CD8-positive, alpha-beta memory T cell (primary cell): ENCODE measurements around the gene MAGI2. TPM values are rescaled to one million over a fixed set of nuclear protein-coding genes. Genes with fewer than 3 reads are reported as not detected.

Experiments used
- CTCF ChIA-PET: fragments of 350-600 bp; sonication (Branson Sonifier 250); formaldehyde crosslinking; loops from one replicate; lab custom pipeline; 2021; ENCODE audit warnings: antibody characterized with exemption; lab: Charles Lee
- POLR2A ChIA-PET: fragments of 350-600 bp; sonication (Branson Sonifier 250); formaldehyde crosslinking; loops from one replicate; lab custom pipeline; 2021; ENCODE audit warnings: antibody characterized with exemption; lab: Charles Lee
- DNase-seq, 5 donors: peaks; one replicate each; pipeline versions ENCODE4 v3.0.0 to v3.0.0-alpha.2; 2020 to 2022; ENCODE audit warnings: mixed read lengths in 1 of 5
- H3K27ac ChIP-seq: one replicate; pipeline ENCODE4 v1.7.0; 2013; ENCODE audit warnings: low read depth, mild to moderate bottlenecking, low read length, moderate library complexity
- H3K27me3 ChIP-seq: 2 replicates; pipeline ENCODE4 v1.7.0; 2013; ENCODE audit warnings: low read length, mild to moderate bottlenecking; ENCODE audit not compliant: insufficient read depth, poor library complexity, severe bottlenecking
- H3K36me3 ChIP-seq: 2 replicates; pipeline ENCODE4 v1.7.0; 2013; ENCODE audit warnings: mild to moderate bottlenecking, low read length, moderate library complexity; ENCODE audit not compliant: insufficient read depth
- H3K4me1 ChIP-seq: 2 replicates; pipeline ENCODE4 v1.7.0; 2013; ENCODE audit warnings: mild to moderate bottlenecking, low read length, moderate library complexity; ENCODE audit not compliant: insufficient read depth
- H3K4me3 ChIP-seq: 2 replicates; pipeline ENCODE4 v1.7.0; 2013; ENCODE audit warnings: mild to moderate bottlenecking, low read length
- H3K9me3 ChIP-seq: 2 replicates; pipeline ENCODE4 v1.7.0; 2013; ENCODE audit warnings: mild to moderate bottlenecking, low read length
- H3K27ac Mint-ChIP-seq, 8 donors: one replicate each; pipeline ENCODE4 v1.8.0; 2020 to 2021; ENCODE audit warnings: mixed read lengths in 8 of 8, mild to moderate bottlenecking in 6 of 8, inconsistent platforms in 3 of 8, moderate library complexity in 3 of 8
- H3K27me3 Mint-ChIP-seq, 2 donors: one replicate each; pipeline ENCODE4 v1.8.0; 2020 to 2021; ENCODE audit warnings: mixed read lengths in 2 of 2, mild to moderate bottlenecking in 1 of 2, moderate library complexity in 1 of 2
- H3K36me3 Mint-ChIP-seq, 3 donors: one replicate each; pipeline ENCODE4 v1.8.0; 2020 to 2021; ENCODE audit warnings: mixed read lengths in 3 of 3, inconsistent platforms in 1 of 3, mild to moderate bottlenecking in 1 of 3
- H3K4me1 Mint-ChIP-seq, 3 donors: one replicate each; pipeline ENCODE4 v1.8.0; 2020 to 2021; ENCODE audit warnings: mixed read lengths in 3 of 3, inconsistent platforms in 1 of 3, mild to moderate bottlenecking in 1 of 3
- H3K4me3 Mint-ChIP-seq, 7 donors: one replicate each; pipeline ENCODE4 v1.8.0; 2020 to 2021; ENCODE audit warnings: mixed read lengths in 7 of 7, mild to moderate bottlenecking in 6 of 7, moderate library complexity in 4 of 7, inconsistent platforms in 2 of 7
- H3K9me3 Mint-ChIP-seq, 5 donors: one replicate each; pipeline ENCODE4 v1.8.0; 2020 to 2022; ENCODE audit warnings: mixed read lengths in 5 of 5, mild to moderate bottlenecking in 3 of 5, moderate library complexity in 2 of 5, inconsistent platforms in 1 of 5
- polyA plus RNA-seq: library from polyadenylated mRNA; unstranded; fragments of 300-500 nt; fragmentation: Illumina TruSeq; gene quantifications from one replicate; pipeline ENCODE4 v1.2.3, GENCODE V29; 2021
- total RNA-seq, 2 experiments: library from RNA; stranded (reverse); gene quantifications; one replicate each; pipeline ENCODE4 v1.2.3, GENCODE V29; 2021

The MAGI2 gene
- total and polyA plus RNA-seq, 3 experiments from 2014 or later: 0.26 to 0.33 TPM; not detected in 1

DNA sequence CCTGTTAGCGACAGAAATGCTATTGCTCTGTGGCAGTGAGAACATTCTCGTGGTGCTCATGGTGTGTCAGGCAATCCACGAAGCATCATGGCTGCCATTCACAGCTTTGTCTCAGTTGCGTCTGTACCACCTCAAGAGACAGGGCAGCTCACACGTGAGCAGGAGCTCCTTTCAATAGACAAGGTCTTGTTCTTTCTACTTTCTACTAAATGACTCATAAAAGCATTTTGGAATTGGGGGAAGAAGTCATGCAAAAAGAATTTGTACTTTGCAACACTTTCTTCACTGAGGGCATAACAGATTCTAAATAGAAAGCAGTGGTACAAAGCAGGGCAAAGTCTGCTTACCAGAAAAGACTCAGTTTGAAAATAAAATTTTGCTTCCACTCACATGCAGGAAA is 1016.3 kb downstream of the MAGI2 start:
- no peaks in the 10 kb centered on the region for H3K36me3 ChIP-seq
- H3K4me1 ChIP-seq: no peaks in the 10 kb centered on the region
- H3K27me3 ChIP-seq: no peaks in the 10 kb centered on the region
- H3K27ac ChIP-seq: no peak overlapping the region
- no peak for DNase-seq
- no peaks in the 10 kb centered on the region for H3K36me3 Mint-ChIP-seq
- peaks cover 0 to 1% of the 10 kb centered on the region in 2 donors for H3K27me3 Mint-ChIP-seq
- no peaks in the 10 kb centered on the region for H3K4me1 Mint-ChIP-seq
- H3K4me3 ChIP-seq: no peak overlapping the region
- ChIA-PET CTCF (no interaction called here), POLR2A (no interaction called here)
- H3K4me3 Mint-ChIP-seq: no peak overlapping the region
- no peaks in the 10 kb centered on the region for H3K9me3 ChIP-seq
- H3K9me3 Mint-ChIP-seq: peaks cover 0 to 3% (median 0%) of the 10 kb centered on the region in 5 donors
- no peak overlapping the region for H3K27ac Mint-ChIP-seq

DNA sequence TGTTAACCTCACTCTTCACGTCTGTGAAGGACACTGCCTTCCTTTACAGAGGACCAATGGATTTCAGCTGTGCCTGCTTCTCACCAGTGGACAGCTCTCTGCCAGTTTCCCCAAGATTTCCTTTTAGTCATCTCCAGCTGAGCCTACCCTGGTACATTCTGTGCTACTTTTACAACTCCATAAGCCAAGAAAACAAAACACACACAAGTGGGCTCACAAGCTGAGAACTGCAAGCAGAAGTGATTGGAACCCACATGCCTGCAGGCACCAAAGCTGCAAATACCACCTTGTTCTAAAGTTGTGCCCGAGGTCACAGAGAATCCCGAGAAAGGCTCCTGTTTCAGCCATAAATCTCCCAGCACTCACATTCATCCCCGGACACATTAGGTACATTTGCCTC is 1018.1 kb downstream of the MAGI2 start:
- no peak overlapping the region for H3K27ac ChIP-seq
- H3K4me3 ChIP-seq: no peak overlapping the region
- H3K27me3 ChIP-seq: no peaks in the 10 kb centered on the region
- Mint-ChIP-seq H3K9me3 (peaks cover 0 to 3% (median 0%) of the 10 kb centered on the region in 5 donors), H3K4me3 (no peak overlapping the region), H3K36me3 (no peaks in the 10 kb centered on the region), H3K27ac (no peak overlapping the region), H3K4me1 (no peaks in the 10 kb centered on the region), H3K27me3 (no peaks in the 10 kb centered on the region)
- no peaks in the 10 kb centered on the region for H3K36me3 ChIP-seq
- DNase-seq: no peak
- POLR2A ChIA-PET: no interaction called here
- CTCF ChIA-PET: no interaction called here
- H3K4me1 ChIP-seq: no peaks in the 10 kb centered on the region
- no peaks in the 10 kb centered on the region for H3K9me3 ChIP-seq

DNA sequence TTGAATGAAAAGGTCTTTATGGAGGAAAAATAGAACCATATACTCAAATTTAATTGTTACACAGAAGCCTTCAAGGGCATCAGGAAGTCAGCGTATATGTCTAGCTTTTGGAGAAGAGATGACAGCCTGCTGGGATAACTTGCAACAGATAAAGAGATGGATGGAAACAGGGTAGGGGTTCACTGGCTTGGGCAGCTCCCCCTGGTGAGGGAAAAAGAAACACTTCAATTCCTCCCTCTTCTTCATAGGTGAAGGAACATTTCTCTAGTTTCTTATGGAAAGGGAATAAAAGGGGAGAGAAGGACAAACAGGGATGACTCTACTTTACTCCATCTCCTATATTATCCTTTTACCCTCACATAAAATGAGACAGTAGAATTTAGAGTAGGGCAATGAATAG is 1019.2 kb downstream of the MAGI2 start:
- Mint-ChIP-seq H3K9me3 (peaks cover 0 to 3% (median 0%) of the 10 kb centered on the region in 5 donors), H3K27ac (peak overlapping the region in 1 of 8 donors; percentile 56), H3K36me3 (no peaks in the 10 kb centered on the region), H3K27me3 (no peaks in the 10 kb centered on the region), H3K4me3 (no peak overlapping the region), H3K4me1 (no peaks in the 10 kb centered on the region)
- H3K4me1 ChIP-seq: no peaks in the 10 kb centered on the region
- no peaks in the 10 kb centered on the region for H3K27me3 ChIP-seq
- no peak overlapping the region for H3K27ac ChIP-seq
- DNase-seq: no peak
- H3K4me3 ChIP-seq: no peak overlapping the region
- H3K9me3 ChIP-seq: no peaks in the 10 kb centered on the region
- ChIA-PET CTCF (no interaction called here), POLR2A (no interaction called here)
- no peaks in the 10 kb centered on the region for H3K36me3 ChIP-seq

DNA sequence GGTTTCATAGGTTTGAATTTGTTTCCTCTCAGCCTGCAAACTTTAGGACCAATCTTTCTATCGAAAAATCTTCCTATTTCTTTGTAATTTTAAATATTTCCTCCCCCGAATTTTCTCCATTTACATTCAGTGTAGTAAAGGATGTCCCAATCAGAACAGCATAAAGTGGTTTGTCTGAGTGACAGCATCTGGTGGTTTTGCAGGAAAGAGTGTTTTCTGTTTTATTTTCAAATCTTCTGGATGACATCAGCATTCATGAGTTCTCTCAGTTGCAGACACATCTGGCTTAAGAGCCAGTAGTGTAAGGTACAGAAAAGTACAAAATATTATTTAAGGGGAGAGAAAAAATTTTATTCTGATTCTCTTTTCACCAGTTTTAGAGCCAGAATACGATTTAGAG is 1020.0 kb downstream of the MAGI2 start:
- Mint-ChIP-seq H3K4me3 (no peak overlapping the region), H3K4me1 (no peaks in the 10 kb centered on the region), H3K27me3 (no peaks in the 10 kb centered on the region), H3K9me3 (peaks cover 0 to 4% (median 2%) of the 10 kb centered on the region in 5 donors), H3K36me3 (no peaks in the 10 kb centered on the region), H3K27ac (no peak overlapping the region)
- ChIA-PET CTCF (no interaction called here), POLR2A (no interaction called here)
- Histone ChIP-seq H3K27ac (no peak overlapping the region), H3K9me3 (no peaks in the 10 kb centered on the region), H3K4me1 (no peaks in the 10 kb centered on the region), H3K36me3 (no peaks in the 10 kb centered on the region), H3K4me3 (no peak overlapping the region), H3K27me3 (no peaks in the 10 kb centered on the region)
- no peak for DNase-seq

DNA sequence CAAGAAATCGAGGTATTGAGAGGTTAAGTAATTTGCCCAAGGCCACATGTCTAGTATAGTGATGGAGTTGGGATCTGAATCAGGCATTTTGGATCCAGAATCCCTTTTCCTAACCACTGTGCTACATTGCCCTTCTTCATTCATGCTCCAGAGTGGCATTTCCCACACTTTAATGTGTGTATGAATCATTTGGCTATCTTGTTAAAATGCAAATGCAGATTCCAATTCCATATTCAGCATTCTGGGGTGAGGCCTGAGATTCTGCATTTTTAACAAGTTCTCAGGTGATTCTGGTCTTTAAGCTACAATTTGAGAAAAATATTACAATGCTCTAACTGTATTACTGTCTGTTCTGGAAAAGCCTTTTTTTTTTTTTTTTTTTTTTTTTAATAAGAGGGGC is 1023.6 kb downstream of the MAGI2 start:
- H3K27ac Mint-ChIP-seq: no peak overlapping the region
- H3K36me3 Mint-ChIP-seq: no peaks in the 10 kb centered on the region
- ChIA-PET POLR2A (no interaction called here), CTCF (no interaction called here)
- Histone ChIP-seq H3K27ac (no peak overlapping the region), H3K9me3 (no peaks in the 10 kb centered on the region), H3K36me3 (no peaks in the 10 kb centered on the region), H3K4me1 (no peaks in the 10 kb centered on the region), H3K27me3 (no peaks in the 10 kb centered on the region), H3K4me3 (no peak overlapping the region)
- no peaks in the 10 kb centered on the region for H3K4me1 Mint-ChIP-seq
- H3K27me3 Mint-ChIP-seq: no peaks in the 10 kb centered on the region
- peaks cover 0 to 7% (median 5%) of the 10 kb centered on the region in 5 donors for H3K9me3 Mint-ChIP-seq
- no peak for DNase-seq
- H3K4me3 Mint-ChIP-seq: no peak overlapping the region

DNA sequence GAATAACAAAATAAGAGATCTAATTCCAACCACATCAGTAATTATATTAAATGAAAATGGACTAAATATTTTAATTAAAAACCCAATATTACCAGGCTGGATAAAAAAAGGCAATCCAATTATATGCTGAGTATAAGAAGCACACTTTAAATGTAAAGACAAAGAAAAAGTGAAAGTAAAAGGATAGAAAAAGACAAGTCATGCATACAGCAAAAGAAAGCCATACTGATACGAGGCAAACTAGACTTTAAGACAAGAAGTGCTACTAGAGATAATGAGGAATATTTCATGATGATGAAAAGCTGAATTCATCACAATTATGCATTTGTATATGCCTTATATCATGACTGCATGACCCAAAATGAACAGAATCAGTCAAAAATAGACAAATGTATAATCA is 1026.3 kb downstream of the MAGI2 start:
- ChIA-PET POLR2A (no interaction called here), CTCF (no interaction called here)
- no peak overlapping the region for H3K27ac ChIP-seq
- H3K4me3 ChIP-seq: no peak overlapping the region
- no peak for DNase-seq
- H3K9me3 ChIP-seq: no peaks in the 10 kb centered on the region
- no peaks in the 10 kb centered on the region for H3K27me3 ChIP-seq
- H3K27ac Mint-ChIP-seq: no peak overlapping the region
- peaks cover 0 to 11% (median 9%) of the 10 kb centered on the region in 5 donors for H3K9me3 Mint-ChIP-seq
- no peak overlapping the region for H3K4me3 Mint-ChIP-seq
- H3K4me1 Mint-ChIP-seq: no peaks in the 10 kb centered on the region
- H3K36me3 ChIP-seq: no peaks in the 10 kb centered on the region
- H3K27me3 Mint-ChIP-seq: no peaks in the 10 kb centered on the region
- no peaks in the 10 kb centered on the region for H3K36me3 Mint-ChIP-seq
- H3K4me1 ChIP-seq: no peaks in the 10 kb centered on the region

DNA sequence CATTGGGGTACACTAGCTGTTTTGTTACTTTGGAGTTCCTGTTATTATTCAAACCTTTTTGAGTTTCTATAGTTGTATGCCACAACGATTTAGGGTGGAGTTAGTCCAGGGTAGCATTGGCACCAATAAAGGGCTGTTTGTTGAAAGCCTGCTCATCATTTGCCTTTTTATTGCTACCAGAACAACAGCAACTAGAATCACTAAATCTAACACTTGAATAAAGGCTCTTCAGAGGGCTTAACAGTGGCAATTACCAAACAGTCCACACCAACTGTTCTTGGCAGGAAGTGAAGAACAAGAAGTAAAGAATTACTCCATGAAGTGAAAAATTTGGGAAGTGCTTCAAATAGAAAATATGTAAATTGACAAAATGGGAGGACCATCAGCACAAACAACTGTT is 1033.5 kb downstream of the MAGI2 start:
- H3K4me1 Mint-ChIP-seq: no peaks in the 10 kb centered on the region
- Histone ChIP-seq H3K4me3 (no peak overlapping the region), H3K27ac (no peak overlapping the region), H3K36me3 (no peaks in the 10 kb centered on the region), H3K9me3 (no peaks in the 10 kb centered on the region), H3K27me3 (no peaks in the 10 kb centered on the region), H3K4me1 (no peaks in the 10 kb centered on the region)
- H3K27ac Mint-ChIP-seq: no peak overlapping the region
- POLR2A ChIA-PET: no interaction called here
- H3K4me3 Mint-ChIP-seq: no peak overlapping the region
- no peak for DNase-seq
- no peaks in the 10 kb centered on the region for H3K36me3 Mint-ChIP-seq
- peaks cover 0 to 1% of the 10 kb centered on the region in 2 donors for H3K27me3 Mint-ChIP-seq
- CTCF ChIA-PET: no interaction called here
- peaks cover 0 to 12% (median 6%) of the 10 kb centered on the region in 5 donors for H3K9me3 Mint-ChIP-seq

DNA sequence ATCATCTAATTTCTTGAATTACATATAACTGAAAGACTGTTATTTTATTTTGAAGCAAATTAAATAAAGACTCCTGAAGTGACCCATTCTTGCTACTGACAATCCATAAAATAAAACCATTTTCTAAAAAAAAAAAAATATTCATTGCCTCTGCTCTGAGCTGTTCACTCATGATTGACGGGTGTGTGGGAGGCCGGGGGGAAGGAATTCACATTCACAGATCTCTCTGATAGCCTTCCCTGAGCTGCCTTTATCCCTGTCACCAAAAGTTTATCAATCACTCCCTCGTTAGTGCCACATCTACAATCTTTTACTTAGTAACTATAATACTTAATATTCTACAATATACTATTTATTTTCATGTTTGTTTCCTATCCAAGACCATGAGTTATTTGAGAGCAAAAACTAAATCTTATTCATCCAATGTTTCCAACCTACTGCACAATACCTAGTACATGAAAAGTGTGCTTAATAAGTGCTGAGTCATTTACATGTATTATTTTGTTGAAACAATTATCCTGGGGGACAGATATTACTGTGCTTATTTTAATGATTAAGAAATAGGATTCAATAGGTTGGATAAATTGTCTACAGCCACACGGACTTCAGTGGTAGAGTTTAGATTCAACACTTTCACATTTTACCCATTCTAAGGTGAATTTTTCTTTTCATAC is 1036.2 kb downstream of the MAGI2 start:
- no peaks in the 10 kb centered on the region for H3K9me3 ChIP-seq
- Mint-ChIP-seq H3K27me3 (peaks cover 0 to 1% of the 10 kb centered on the region in 2 donors), H3K9me3 (peaks cover 0 to 15% (median 4%) of the 10 kb centered on the region in 5 donors), H3K4me1 (no peaks in the 10 kb centered on the region), H3K27ac (no peak overlapping the region), H3K36me3 (no peaks in the 10 kb centered on the region), H3K4me3 (no peak overlapping the region)
- no peaks in the 10 kb centered on the region for H3K36me3 ChIP-seq
- no peaks in the 10 kb centered on the region for H3K4me1 ChIP-seq
- H3K27ac ChIP-seq: no peak overlapping the region
- H3K27me3 ChIP-seq: no peaks in the 10 kb centered on the region
- CTCF ChIA-PET: no interaction called here
- POLR2A ChIA-PET: no interaction called here
- H3K4me3 ChIP-seq: no peak overlapping the region
- DNase-seq: no peak
